ENCODE measurements around the gene TMPRSS9.

TMPRSS9 gene

GRCh38 chr19:2329501-2329916 is 30.6 kb upstream of the TMPRSS9 start:
- DNase-seq (ENCODE audit: low read depth): no peak

DNA sequence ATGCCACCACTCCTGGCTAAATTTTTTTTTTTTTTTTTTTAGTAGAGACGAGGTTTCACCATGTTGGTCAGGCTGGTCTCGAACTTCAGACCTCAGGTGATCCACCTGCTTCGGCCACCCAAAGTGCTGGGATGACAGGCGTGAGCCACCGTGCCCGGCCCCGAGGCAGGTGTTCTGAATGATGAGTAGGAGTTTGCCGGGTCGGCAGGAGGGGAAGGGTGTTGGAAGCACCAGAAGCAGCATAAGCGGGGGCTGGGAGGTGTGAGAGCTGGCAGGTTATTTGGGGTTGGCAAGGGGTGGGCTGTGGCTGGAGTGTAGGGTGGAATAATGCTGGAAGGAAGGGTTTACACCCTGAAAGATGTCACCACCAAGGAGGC is 29.8 kb upstream of the TMPRSS9 start:
- no peak for DNase-seq (ENCODE audit: low read depth)

DNA sequence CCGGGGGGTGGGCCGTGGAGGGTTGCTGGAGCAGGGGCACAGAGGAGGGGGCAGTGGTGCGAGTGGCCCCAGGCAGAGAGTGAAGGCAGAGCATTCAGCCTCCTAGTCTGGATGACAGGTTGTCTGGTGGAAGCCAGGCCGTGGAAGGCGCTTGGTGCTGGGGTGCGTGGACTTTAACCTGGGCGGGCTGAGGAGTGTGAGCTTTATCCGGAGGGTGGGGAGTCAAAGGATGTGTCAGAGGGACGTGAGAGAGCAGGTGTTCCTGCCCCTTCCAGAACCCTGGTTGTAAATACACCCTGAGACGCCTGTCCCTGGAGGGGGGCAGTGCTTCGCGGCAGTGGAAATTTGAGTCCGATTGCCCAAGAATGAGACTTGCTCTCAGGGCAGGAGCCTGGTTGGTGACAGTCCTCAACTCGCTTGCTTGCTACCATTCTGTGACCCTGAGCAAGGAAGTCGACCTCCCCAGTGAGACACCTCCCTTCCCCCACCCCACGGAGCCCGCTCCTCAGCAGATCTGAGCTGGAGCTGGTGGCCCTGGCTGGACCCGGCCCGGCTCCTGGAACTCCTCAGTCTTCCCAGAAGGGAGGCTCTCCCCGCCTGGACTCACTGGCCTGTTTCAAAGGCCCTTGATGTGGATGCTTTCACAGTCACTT is 29.3 kb upstream of the TMPRSS9 start:
- DNase-seq (ENCODE audit: low read depth): no peak

- no peak for DNase-seq (ENCODE audit: low read depth)
Observed at GRCh38 chr19:2331601-2332246, 28.3 kb upstream of the TMPRSS9 start.

- no peak for DNase-seq (ENCODE audit: low read depth)
Observed at GRCh38 chr19:2332341-2333026, 27.6 kb upstream of the TMPRSS9 start.

DNA sequence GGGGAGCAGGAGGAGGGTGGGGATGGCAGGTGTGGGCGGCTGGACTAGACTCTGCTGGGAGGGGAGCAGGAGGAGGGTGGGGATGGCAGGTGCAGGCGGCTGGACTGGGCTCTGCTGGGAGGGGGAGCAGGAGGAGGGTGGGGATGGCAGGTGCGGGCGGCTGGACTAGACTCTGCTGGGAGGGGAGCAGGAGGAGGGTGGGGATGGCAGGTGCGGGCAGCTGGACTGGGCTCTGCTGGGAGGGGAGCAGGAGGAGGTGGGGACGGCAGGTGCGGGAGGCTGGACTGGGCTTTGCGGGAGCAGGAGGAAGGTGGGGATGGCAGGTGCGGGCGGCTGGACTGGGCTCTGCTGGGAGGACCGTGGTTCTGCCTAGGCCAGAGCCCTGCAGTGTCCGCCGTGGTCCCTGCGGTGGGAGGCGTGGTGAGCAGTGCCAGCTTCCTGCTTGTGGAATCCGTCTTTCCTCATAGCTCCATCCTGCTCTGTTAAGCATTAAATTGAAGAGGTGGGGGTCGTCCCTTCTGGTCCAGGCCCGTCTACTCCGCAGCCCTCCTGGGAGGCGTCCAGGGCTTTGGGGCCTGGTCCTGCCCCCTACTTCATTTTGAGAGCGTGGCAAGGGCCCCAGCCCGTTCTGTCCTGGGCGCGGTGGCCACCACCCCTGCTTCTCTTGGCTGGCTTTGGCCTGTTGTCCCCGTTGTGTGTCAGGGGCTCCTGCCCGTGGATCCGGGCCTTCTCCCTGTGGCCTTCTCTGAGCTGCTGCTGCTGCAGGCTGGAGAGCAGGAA is 26.8 kb upstream of the TMPRSS9 start:
- DNase-seq (ENCODE audit: low read depth): no peak

DNA sequence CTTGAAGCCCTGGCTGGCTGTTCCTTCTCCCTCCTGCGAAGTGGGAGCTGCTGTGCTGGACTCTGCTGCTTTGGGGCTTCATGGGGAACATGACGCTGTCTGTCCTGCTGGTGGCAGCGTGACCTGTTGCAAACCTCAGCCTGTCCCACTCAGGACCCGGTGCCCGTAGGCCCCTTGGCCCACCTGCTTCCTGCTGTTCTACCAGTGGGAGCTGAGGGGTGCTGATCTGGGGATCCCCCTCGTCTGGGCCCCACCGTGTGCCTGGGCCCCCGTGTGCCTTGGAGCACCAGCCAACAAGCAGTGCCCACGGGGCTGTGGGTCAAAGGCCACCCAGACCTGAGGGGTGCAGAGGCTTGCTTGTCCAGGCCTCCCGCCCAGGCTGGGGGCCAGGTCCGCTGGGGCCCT is 26.3 kb upstream of the TMPRSS9 start:
- DNase-seq (ENCODE audit: low read depth): no peak

DNA sequence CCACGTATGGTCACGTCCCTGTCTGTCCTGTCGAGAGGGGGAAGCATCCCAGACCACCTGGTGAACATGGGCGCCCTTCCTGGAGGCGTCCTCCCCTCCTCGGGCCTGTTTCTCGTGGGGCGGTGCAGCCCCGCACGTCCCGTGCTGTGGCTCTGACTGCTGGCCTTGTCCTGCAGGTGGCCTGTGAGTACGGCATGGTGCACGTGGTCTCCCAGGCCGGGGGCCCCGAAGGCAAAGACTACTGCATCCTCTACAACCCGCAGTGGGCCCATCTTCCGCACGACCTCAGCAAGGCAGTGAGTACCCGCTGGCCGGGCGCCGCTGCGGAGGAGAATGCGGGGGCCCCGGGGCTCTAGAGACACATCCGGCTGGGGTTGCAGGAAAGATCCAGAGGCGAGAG is 25.6 kb upstream of the TMPRSS9 start:
- no peak for DNase-seq (ENCODE audit: low read depth)

- no peak for DNase-seq (ENCODE audit: low read depth)
Observed at GRCh38 chr19:2334986-2335846, 24.8 kb upstream of the TMPRSS9 start.

GRCh38 chr19:2335848-2336247 is 24.2 kb upstream of the TMPRSS9 start:
- DNase-seq (ENCODE audit: low read depth): no peak

GRCh38 chr19:2336528-2337328 is 23.3 kb upstream of the TMPRSS9 start:
- DNase-seq (ENCODE audit: low read depth): no peak

- no peak for DNase-seq (ENCODE audit: low read depth)
Observed at GRCh38 chr19:2337329-2337707, 22.7 kb upstream of the TMPRSS9 start.

GRCh38 chr19:2338055-2338615 is 21.9 kb upstream of the TMPRSS9 start:
- no peak for DNase-seq (ENCODE audit: low read depth)

- DNase-seq (ENCODE audit: low read depth): no peak
Observed at GRCh38 chr19:2338751-2339643, 21.1 kb upstream of the TMPRSS9 start.

- no peak for DNase-seq (ENCODE audit: low read depth)
Observed at GRCh38 chr19:2339644-2340310, 20.3 kb upstream of the TMPRSS9 start.

GRCh38 chr19:2340496-2341243 is 19.4 kb upstream of the TMPRSS9 start:
- DNase-seq (ENCODE audit: low read depth): no peak

- DNase-seq (ENCODE audit: low read depth): no peak
Observed at GRCh38 chr19:2341244-2341751, 18.8 kb upstream of the TMPRSS9 start.

DNA sequence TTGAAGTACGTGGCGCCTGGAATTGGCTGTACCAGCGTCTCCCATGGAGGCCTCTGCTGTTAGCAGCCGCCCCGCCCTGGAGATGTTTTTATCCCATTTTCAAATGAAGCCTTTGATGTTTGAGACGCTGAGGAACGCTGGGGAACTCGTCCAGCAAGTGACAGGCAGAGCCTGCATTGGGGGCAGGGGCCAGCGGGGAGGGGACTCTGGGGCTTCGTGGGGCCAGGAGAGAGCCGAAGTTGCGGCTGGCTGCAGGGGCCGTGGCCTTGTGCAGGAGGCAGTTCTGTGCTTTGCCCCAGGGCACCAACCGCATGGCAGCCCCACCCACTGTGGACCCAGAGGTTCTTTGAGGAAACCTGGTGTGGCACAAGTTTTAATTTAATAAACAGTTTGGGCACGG is 18.1 kb upstream of the TMPRSS9 start:
- DNase-seq (ENCODE audit: low read depth): no peak

Data from activated T-helper 1 cell treated with Interleukin-2 at 50 U/mL for 16 hours (primary cell).